Activated CD4-positive, alpha-beta T cell treated with anti-CD3 and anti-CD28 coated beads, Interleukin-2, amount 50 U/mL, for 24 hours (primary cell): ENCODE data around the gene SLC12A7.

Experiments
- DNase-seq, 2 donors: peaks; one replicate each; pipeline ENCODE4 v3.0.0-alpha.2; 2020; ENCODE audit warnings: low read depth in 1 of 2, low spot score in 1 of 2

The SLC12A7 gene

GRCh38 chr5:1080432-1080831, 31.4 kb downstream of the SLC12A7 start:
- DNase-seq: no peak

DNA sequence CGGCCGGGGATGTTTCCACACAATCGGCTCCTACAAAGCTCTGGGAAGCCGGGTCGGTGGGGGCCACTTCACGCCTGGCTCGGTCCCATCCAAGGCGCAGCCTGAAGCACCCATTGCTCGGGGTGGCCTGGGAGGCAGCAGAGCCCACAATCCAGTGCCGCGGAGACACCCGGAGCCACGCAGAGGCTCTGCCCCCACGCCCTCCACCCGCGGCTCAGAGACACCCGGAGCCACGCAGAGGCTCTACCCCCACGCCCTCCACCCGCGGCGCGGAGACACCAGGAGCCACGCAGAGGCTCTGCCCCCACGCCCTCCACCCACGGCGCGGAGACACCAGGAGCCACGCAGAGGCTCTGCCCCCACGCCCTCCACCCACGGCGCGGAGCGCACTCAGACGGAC, 31.9 kb downstream of the SLC12A7 start:
- DNase-seq: no peak

DNA sequence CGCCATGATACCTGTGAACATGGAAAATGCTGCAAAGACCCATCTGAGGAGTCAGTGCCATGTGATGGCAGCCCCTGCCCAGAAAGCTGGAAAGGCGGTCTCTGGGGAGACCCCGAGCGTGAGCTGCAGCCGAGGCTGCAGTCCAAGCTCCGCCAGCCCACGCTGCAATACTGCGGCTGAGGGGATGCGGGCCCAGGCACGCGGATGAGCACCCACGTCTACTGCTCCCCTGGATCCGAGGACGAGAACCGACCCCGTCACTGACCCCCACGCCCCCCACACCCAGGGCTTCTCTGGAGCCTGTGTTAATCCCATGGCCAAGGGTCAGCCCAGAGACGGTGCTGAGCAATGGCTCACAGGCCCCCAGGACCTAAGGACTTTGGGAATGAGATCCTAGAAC, 32.4 kb downstream of the SLC12A7 start:
- no peak for DNase-seq

- no peak for DNase-seq
Measured at GRCh38 chr5:1078851-1079250, 33.0 kb downstream of the SLC12A7 start.

GRCh38 chr5:1078206-1078605, 33.7 kb downstream of the SLC12A7 start:
- DNase-seq: no peak

- no peak for DNase-seq
Measured at GRCh38 chr5:1077491-1078020, 34.3 kb downstream of the SLC12A7 start.

DNA sequence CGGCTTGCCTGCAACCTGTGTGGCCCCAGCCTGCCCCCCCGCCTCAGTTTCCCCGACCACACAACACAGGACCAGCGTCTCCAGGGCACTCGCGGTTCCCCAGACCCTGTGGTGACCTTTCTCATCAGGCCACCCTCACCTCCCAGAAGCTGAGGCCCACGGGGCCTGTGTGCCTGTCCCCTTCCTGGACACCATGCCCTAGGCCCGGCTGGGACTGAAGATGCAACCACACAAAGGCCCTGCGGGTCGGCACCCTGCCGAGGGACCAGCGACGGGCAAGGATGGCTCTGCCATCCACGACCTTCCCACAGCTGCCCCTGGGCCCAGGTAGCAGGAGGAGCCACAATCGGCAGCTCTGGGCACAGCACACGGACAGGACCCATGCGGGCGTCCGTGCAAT, 34.8 kb downstream of the SLC12A7 start:
- DNase-seq: no peak

GRCh38 chr5:1076406-1076805, 35.5 kb downstream of the SLC12A7 start:
- DNase-seq: no peak

GRCh38 chr5:1075931-1076330, 35.9 kb downstream of the SLC12A7 start:
- DNase-seq: no peak

GRCh38 chr5:1075555-1075881, 36.3 kb downstream of the SLC12A7 start:
- DNase-seq: no peak

GRCh38 chr5:1074816-1075554, 36.9 kb downstream of the SLC12A7 start:
- no peak for DNase-seq

DNA sequence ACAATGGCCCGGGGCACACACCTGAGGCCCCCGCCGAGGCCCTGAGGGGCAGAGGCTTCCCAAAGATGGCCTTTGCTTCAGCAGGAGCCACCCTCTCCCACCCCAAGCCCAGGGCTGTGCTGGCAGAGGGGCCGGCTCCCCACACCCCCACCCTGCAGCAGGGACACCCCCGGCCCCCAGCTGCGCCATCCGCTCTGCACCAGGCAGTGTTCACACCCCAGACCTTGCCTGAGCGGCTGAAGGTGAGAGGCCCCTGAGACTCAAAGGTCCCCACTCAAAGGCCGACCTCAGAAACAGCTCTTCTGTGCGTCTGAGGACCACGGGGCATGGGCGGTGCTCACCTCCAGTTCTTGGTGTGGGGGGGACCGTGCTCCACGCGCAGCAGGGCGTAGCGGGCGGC, 37.6 kb downstream of the SLC12A7 start:
- DNase-seq: no peak

GRCh38 chr5:1073239-1074102, 38.4 kb downstream of the SLC12A7 start:
- no peak for DNase-seq

GRCh38 chr5:1069720-1070088, 42.2 kb downstream of the SLC12A7 start:
- no peak for DNase-seq

DNA sequence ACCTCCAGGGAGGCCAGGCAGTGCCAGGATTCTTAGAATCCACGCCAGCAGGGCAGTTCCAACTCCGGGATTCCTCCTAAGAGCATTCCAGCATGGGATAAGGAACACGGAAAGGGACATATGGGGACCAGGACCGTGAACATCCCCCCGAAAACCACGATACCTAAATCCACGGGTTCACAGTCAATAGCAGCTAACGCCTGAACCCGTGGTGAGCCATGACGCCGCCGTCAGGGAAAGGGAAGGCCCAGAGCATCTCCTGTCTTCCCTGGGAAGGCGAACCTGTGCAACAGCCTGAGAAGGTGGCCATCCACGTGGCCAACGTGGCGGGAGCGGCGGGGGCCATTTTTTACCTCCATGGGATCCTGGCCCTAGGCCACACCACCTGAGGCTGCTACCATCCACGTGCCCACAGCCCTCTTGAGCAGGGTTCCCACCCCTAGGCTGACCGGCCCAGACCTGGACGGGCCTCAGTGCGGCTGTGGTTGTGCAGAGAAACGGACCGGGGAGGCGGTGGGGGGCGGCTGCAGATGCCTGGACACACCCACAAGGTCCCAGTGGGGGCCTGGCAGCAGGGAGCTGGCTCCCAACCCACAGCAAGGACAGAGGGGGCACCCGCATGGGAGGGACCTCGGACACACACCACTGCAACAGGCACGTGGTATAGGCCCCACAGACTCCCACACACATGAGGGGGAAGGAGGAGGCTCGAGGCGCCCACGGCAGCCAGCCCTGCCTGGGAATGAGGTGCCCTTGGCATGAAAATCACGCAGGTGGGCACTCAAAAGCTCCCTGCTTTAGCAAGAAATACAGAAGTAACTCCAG, 42.8 kb downstream of the SLC12A7 start:
- DNase-seq: no peak

GRCh38 chr5:1068204-1068894, 43.5 kb downstream of the SLC12A7 start:
- no peak for DNase-seq

DNA sequence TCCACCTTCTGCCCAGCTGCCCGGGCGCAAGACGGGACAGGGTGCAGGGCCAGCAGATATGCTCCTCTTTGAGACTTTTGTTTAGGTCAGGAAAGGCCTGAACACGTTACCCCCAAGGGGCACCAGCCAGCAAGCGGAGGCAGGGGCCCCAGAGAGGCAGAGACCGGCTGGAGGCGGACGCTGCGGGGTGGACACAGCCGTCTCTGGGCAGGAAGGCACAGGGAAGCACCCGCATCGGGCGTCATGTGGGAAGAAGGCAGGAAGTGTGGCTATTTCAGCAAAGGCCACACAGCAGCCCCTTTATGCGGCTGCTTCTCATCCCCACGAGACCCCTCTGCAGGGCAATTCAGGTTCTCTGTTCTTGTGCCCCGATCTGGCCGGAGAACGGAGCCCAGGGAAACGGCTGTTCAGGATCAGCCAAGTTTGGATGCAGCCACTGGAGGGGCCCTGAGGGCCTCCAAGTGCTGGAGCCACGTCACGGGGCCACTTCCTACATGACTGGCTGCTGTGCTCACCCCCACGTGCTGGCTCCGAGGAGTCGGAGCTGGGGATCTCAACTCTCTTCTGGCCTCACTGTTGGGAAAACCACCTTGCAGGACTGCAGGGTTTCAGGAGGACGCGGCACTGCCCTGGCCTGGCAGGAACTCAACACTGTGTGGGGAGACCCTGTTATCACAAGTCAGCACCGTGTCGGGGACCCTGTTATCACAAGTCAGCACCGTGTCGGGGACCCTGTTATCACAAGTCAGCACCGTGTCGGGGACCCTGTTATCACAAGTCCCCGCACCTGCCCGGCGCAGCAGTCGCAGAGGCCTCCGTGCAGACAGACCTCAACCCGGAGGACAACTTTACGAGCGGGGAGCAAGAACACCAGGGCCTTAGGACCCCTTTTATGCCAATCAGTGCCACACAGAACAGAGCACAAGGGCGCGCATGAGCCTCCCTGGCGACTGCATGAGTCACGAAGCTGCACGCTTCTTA, 44.4 kb downstream of the SLC12A7 start:
- DNase-seq: no peak

DNA sequence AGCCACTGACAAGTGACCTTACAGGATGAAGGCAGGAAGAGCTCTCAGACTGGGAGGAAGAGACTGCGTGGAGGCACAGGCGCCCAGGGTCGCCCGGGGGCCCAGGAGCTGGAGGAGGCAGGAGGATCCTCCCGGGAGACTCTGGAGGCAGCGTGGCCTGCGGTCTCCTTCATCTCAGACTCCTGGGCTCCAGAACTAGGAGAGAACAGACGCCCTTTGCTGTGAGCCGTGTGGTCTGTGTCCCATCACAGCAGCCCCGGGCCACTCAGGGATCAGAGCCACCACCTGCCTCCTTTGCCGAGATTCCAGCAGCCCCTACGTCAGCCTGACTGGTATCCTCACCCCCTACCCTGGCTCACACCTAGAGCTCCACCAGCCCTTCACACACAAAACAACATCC, 45.2 kb downstream of the SLC12A7 start:
- no peak for DNase-seq

DNA sequence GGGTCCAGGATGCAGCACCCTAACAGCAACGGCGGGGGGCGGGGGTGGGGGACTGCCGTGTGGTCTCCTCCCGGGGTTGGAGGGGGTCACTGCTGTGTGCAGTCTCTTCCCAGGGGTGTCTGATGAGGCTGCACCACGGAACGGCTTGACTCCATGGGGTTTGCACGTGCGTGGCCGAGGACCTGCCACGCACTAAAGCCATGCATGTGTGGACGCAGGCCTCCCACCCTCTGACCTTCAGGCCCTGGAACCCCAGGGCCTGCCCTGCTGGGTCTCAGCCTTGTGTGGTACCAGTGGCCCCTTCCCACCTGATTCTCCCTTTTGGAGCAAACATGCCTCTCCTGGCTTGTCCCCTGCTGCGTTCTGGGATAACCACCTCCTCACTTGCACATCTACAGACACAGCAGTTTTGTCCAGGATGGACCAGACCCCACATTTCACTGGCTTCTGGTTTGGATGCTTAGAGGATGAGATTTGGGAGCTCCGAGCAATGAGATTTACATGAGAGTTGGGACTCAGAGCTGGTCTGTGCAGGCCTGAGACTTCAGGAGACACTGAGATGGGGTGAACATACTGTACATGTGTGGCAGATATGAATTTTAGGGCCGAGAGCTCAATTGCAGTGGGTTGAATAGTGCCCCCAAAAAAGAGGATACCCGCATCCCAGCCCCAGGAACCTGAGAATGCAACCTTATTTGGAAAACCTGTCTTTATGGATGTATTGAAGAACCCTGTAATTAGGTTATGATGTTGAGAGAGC, 45.8 kb downstream of the SLC12A7 start:
- DNase-seq: no peak
